GM18951 (cell line): ENCODE data around the gene TMEM198.

ENCODE experiments used
- POLR2A ChIP-seq: IDR thresholded peaks from 4 replicates; pipeline ENCODE4 v1.6.1; 2011; ENCODE audit warnings: mild to moderate bottlenecking; ENCODE audit not compliant: insufficient read length, insufficient read depth; ENCODE audit errors: extremely low read depth
- in situ Hi-C: fragments of 300-500 bp; cut with MboI; formaldehyde crosslinking; loops from one replicate; pipeline ENCODE4 v1.12.0; 2022; ENCODE audit warnings: low sequenced_read_pairs, mixed read lengths, inconsistent platforms; ENCODE audit not compliant: unreplicated experiment

TMEM198 gene

DNA sequence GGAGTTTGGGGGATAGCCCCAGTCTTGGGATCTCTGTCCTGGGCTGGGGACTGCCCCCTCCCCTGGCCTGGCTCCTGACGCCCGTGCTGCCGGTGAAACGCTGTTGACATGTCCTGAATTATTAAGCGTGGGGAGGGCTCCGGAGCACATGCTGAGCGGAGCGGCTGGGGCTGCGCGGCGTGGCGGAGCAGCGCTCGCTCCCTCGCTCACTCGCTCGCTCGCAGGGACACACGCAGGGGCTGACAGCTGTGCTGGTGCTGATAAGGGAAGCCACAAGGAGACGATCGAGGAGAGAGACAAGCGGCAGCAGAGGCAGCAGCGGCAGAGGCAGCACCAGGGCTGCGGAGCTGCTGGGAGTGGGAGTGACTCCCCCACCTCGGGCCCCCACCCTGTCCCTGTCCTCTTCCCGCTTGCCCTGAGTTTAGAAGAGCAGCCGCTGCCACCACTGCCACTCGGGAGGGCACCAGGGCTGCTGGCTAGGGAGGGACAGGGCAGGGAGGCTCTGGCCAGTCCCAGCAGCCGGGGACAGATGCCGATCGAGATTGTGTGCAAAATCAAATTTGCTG is 29.5 kb upstream of the TMEM198 start, which contains the start of gene ASIC4:
TSS of gene ASIC4 (plus strand) at position 287 of the 566 bp plus-strand sequence. CDS start at position 530, 243 bp downstream.
- TF ChIP-seq POLR2A, result no peak
- in situ Hi-C loops, result no loop called here

DNA sequence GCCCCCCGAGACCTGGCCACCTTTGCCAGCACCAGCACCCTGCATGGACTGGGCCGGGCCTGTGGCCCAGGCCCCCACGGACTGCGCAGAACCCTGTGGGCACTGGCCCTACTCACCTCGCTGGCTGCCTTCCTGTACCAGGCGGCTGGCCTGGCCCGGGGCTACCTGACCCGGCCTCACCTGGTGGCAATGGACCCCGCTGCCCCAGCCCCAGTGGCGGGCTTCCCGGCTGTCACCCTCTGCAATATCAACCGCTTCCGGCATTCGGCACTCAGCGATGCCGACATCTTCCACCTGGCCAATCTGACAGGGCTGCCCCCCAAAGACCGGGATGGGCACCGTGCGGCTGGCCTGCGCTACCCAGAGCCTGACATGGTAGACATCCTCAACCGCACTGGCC is 29.0 kb upstream of the TMEM198 start:
- in situ Hi-C loops, result no loop called here
- TF ChIP-seq POLR2A, result no peak

DNA sequence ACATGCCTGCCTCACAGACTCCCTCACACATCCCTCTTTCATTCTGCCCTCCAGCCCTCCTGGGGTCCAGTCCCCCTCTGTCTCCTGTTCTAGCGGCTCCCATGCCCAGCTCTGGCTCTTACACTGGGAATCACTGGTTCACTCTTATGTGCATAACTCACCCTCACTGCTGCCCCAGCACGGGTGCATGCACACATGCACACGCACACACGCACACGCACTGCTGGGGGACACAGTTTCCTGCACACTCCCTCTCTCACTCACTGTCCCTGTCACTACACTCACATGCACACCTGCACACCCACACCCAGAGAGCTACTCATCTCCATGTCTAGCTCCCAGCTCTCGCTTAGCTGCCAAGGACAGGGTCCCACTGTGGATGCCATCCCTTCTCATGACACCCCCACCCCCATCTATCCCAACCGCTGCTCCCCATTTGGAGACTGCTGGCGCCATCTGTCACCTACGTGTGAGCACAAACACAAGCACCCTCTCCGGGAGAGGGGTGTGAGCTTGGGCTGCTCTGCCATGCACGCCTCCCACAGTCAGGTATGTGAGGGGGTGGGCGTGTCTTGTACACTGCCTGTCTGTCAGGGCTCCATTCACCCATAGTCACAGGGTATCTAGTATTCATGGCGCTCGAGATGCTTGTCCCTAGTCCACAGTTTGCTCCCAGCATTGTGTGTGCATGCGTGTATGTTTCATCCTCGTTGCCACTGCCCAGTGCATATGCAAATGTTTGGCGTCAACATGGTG is 27.8 kb upstream of the TMEM198 start:
- in situ Hi-C loops, result no loop called here
- TF ChIP-seq POLR2A, result no peak

DNA sequence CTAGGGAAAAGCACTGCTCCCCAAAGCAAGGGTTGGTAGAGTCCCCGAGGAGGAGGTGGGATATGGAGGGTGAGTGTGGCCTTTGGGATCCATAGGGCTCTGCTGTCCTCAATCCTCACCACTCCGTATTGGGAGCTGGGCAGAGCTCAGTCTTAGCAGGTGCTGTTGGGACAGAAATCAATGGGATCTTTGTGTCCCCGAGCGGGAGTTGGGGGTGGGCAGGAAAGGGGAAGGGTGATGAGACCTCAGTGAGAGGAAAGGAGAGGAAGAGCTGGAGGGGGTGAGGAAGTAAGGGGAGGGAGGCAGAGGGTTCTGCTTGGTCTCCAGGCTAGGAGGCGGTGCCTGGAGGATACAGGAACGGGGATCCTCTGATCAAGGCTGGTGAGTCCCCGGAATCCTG is 26.9 kb upstream of the TMEM198 start:
- TF ChIP-seq POLR2A, result no peak
- in situ Hi-C loops, result no loop called here

DNA sequence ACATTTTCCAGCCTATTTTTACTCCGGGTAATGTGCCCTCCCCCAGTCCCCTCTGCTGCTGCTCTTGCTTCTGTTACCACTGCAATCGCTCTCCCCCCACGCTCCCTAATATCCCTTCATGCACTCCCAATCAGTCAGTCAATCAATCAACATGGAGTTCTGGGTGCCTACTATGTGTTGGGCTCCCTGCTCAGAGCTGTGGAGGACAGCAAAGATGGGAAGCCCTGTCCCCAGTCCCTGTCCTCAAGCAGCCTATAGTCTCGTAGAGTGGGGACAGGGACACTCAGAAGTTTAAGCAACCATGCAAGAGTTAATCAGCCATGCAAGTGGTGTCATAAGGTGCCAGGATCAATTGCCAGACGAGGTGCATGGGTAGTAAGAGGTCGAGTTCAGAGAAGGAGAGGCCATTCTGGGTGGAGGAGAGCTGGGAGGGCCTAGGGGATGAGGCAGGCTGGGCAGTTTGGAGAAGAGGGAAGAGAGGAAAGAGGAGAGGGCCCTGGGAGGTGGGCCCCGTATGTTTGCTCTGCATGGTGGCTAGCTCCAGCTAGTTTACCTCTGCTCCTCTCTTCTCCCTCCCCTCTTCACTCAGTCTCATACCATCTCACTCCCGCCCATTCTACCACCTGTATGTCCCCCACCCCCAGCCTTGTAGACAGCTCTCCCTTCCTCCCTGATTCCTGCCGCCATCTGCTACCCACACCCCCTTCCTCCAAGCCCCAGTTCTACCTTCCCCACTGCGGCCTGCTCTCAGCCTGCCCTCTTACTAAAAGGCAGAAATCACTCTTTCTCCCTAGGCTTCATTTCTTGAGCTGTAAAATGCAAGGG is 25.7 kb upstream of the TMEM198 start:
- in situ Hi-C loops, result no loop called here
- TF ChIP-seq POLR2A, result no peak

DNA sequence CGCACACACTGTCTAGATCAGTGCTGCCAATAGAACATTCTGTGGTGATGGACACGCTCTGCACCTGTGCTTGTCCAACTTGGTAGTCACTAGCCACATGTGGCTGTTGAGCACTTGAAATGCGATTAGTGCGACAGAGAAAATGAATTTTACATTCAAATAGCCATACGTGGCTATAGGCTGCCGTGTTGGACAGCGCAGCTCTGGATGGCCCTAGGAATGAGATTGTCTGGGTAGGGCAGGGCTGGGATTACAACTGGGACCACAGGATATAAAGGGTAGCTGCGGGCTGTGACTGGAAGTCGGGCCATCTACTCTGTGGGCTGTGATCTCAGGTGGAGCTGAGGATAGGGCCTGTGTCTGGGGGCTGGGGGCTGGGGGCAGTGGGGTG is 24.3 kb upstream of the TMEM198 start:
- no peak for TF ChIP-seq POLR2A
- in situ Hi-C loops, result no loop called here

DNA sequence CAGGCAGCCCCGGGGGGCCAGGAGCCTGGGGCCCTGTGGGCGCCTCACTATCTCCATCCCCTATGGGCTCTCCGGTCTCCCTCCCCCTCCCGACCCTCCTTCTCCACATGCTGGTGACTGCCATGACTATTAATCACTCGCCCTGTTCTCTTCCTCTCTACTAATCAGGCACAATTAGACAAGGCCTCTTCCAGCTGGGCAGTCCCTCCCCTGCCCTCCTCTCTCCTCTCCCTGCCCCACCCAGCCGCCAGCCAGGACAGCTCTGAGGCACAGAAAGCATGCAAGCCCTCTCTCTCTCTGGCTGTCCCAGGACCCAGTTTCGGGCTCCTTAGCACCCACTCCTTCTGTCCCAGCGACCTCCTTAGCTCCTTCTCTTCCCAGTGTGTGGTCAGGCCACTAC is 23.7 kb upstream of the TMEM198 start:
- TF ChIP-seq POLR2A, result no peak
- in situ Hi-C loops, result no loop called here

DNA sequence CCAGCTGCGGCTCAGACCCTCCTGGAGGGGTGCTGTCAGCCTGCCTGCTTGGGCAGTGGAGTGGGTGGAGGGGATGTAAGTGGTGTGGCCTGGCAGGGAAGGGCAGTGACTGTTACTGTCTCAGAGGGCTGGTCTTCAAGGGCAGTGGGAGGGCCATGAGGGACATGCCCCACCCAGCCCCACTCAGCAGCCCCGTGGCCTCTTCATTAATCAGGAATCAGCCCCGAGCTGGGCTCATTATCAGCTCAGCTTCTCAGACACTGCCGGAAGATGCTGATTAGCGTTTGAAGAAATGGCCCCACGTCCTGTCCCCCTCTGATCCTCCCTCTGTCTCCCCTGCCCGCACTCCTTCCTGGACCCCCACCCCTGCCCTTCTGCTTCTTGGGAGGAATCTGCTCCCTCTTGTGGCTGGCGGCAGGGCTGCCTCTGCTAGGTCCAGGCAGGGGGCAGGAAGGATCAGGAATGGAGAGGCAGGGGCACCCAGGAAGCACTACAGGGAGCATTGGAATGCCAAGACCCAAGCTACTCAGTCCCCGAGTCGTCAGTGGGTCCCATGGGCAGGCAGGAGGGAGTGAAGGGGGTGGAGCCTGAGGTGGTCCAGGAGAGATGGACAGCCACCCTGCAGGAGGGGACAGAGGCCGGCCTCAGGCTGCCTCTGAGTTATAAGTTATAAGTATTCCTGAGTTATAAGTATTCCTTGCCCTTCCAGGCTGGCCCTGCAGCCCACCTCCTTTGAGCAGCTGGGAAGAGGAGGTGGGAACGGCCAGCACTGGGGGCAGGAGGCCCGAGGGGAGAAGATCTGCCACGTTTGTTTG is 22.6 kb upstream of the TMEM198 start:
- in situ Hi-C loops, result no loop called here
- TF ChIP-seq POLR2A, result no peak

DNA sequence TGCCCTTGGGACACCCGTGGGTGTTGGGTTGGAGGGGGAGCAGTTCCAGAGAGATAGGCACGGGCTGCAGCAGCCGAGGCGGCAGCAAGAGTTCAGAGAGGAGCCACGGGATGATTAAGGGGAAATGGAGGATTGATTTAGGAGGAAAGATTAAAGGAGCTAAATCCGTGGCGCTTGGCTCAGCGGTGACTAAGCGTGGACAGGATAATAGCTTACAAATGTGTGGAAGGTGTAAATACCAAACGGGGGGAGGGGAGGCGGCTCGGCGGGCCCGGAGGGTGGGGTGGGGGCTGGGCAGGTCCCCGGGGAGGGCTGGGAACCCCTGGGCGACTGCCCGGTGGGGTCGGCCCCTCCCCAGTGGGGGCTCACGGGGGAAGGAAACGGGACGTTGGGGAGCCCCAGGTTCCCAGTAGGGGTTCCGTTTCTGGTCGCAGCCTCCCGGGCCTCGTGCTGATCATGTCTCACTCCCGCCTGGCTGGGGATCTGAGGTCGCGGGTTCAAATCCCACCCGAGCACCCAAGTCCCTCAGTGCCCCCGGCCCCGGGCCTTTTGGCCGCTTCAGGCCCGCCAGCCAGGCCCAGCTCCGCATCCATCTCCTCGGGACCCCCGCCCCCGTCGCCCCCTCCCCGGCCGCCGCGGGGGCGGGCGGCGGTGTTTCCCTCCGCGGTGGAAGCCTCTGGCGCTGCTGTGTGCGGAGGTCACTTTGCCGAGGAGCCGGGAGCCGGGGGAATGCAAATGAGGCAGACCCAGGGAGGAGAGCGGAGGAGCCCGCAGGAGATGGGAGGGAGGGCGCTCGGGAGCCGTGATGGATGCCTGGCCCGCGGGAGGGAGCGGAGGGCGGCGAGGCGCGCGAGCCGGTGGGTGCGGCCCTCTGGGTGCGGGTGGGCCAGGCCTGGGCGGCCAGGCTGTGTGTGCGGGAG is 21.5 kb upstream of the TMEM198 start:
- in situ Hi-C loops, result no loop called here
- TF ChIP-seq POLR2A, result no peak

DNA sequence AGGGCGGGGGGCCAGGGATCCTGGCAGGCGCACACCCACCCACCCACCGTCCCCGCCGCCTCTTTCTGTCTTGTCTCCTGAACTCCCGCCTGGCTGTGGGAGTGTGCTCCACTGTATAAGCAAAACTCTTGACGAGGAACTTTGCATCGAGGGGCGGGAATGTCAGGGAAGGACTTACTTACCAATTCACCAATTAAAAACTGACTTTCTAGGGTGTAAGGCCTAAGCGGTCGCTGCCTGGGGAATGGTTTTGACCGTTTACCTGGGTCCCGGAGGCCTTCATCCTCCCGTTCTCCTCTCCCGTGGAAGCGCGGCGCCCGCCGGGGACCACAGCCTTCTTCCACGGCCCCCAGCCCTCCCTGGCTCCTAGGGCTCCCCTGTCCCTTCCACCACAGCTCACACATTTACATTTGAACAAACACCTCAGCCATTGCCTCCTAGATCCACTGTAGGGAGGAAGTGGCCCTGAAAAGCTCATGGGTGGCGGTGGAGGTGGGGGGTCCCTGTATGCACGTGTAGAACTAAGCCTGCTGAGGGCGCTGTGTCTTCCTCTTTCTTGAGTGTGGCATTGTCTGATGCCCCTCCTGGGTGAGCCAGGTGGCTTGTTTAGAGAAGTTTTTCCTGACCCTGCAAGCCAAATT is 20.7 kb upstream of the TMEM198 start:
- TF ChIP-seq POLR2A, result no peak
- in situ Hi-C loops, result no loop called here

DNA sequence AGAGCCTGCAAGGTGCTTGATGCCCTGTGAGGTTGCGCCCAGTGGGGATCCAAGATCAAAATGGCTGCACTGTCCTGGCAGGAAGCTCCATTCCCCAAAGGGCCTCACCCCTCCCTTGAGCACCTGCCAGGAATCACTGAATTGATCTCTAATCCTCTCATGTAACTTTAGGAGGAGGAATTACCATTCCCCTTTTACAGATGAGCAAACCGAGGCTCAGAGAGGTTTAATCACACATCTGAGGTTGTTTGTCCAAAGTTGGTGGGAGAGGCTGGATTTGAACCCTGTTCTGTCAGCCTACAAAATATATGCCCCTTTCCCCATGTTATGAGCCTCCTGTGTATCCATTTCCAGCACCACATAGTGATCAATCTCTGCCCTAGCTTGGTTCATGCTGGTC is 19.0 kb upstream of the TMEM198 start:
- no peak for TF ChIP-seq POLR2A
- in situ Hi-C loops, result no loop called here
